Left ventricle myocardium inferior (tissue), 1 donor: Measurements from ENCODE around the gene KDF1. TPM values are rescaled to one million over a fixed set of nuclear protein-coding genes. Genes with fewer than 3 reads are reported as not detected.

ENCODE experiments used
- DNase-seq: peaks from one replicate; pipeline ENCODE4 v3.0.0-alpha.2; 2020
- H3K27ac ChIP-seq: fragments of 200-600 bp; replicated peaks from 2 replicates; pipeline ENCODE4 v1.8.0; 2021
- H3K27me3 ChIP-seq: fragments of 200-600 bp; 2 replicates; pipeline ENCODE4 v1.8.0; 2021; ENCODE audit warnings: low read depth
- H3K36me3 ChIP-seq: fragments of 200-600 bp; 2 replicates; pipeline ENCODE4 v1.8.0; 2021
- H3K4me1 ChIP-seq: fragments of 200-600 bp; 2 replicates; pipeline ENCODE4 v1.8.0; 2021
- H3K4me3 ChIP-seq: fragments of 200-600 bp; 2 replicates; pipeline ENCODE4 v1.8.0; 2021; ENCODE audit warnings: mild to moderate bottlenecking, moderate library complexity
- H3K9me3 ChIP-seq: fragments of 200-600 bp; replicated peaks from 2 replicates; pipeline ENCODE4 v1.8.0; 2021
- CTCF ChIP-seq: fragments of 200-600 bp; IDR thresholded peaks from 2 replicates; pipeline ENCODE4 v1.8.0; 2021; ENCODE audit warnings: antibody characterized with exemption, mild to moderate bottlenecking, borderline replicate concordance
- intact Hi-C: fragments of 100-400 bp; cut with micrococcal nuclease; formaldehyde crosslinking; loops from one replicate; pipeline ENCODE4 v1.11.0; 2022
- total RNA-seq: library from RNA; stranded (reverse); fragmentation: NEBNext Ultra II Directional; extraction: Animal tissue kit (Norgen Biotek cat#: 25700); gene quantifications from one replicate; pipeline ENCODE4 v1.2.1, GENCODE V29; 2021
- donor health status: DM: no; HTN: yes; CAD: no; lungs with severe emphysema.

Gene KDF1
- total RNA-seq, 1 donor from 2014 or later, result 0.27 TPM

DNA sequence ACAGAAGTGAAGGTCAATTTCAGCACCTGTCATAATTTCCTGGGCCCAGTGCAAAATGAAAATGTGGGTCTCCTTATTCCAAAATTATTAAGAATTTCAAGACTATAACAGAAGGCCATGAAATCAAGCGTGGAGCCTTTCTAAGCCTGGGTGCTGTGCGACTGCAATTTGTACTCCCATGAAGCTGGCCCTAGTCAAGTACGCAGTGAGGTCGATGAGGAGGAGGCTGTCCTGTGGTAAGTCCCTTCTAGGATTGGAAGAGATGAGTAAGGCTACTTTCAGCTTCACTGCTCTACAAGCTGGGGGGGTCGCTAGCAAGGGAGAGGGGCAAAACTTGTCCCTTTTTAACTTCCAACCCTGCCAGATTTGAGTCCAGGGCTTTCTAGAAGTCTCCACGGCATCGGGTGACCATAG, 39.1 kb downstream of the KDF1 start:
- Histone ChIP-seq H3K9me3 (no peaks in the 10 kb centered on the region), H3K4me3 (peak overlapping the region; percentile 92), H3K27me3 (no peaks in the 10 kb centered on the region), H3K36me3 (peaks cover 23% of the 10 kb centered on the region), H3K4me1 (peaks cover 36% of the 10 kb centered on the region), H3K27ac (peak overlapping the region; percentile 90)
- no peak for TF ChIP-seq CTCF
- DNase-seq, result no peak
- intact Hi-C loops, result no loop called here

DNA sequence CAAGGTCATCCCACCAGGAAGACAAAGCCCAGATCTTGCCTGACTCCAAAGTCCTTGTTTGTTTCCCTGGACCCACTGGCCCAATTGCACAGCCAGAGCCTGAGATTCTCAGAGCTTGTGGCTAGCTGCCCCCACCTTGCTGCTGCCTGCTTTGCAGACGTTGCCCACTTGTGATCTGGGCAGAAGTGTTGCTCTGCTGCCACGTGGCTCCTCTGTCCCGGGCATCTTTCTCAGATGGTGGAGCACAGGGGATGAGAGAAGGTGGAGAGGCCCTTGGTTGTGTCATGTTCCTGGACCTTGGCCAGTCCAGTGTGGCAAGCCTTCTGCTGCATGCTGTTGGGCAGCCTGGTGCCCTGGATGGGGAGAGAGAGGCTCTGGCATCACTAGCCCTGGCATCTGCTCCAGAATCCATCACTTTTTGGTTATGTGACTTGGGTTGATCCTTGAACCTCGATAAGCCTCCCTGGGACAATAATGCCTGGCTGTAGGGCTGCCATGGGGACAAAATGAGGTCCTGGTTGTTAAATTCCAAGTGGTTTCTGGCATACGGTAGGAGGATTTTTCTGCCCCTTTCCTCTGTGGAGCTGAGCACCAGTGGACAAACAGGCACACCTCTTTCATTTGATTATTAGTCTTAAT, 44.9 kb downstream of the KDF1 start:
- Histone ChIP-seq H3K36me3 (no peaks in the 10 kb centered on the region), H3K4me1 (peaks cover 23% of the 10 kb centered on the region), H3K27me3 (no peaks in the 10 kb centered on the region), H3K27ac (peak overlapping the region; percentile 94), H3K4me3 (no peak overlapping the region), H3K9me3 (no peaks in the 10 kb centered on the region)
- peak; percentile 68 for DNase-seq
- intact Hi-C loops, result no loop called here
- no peak for TF ChIP-seq CTCF

DNA sequence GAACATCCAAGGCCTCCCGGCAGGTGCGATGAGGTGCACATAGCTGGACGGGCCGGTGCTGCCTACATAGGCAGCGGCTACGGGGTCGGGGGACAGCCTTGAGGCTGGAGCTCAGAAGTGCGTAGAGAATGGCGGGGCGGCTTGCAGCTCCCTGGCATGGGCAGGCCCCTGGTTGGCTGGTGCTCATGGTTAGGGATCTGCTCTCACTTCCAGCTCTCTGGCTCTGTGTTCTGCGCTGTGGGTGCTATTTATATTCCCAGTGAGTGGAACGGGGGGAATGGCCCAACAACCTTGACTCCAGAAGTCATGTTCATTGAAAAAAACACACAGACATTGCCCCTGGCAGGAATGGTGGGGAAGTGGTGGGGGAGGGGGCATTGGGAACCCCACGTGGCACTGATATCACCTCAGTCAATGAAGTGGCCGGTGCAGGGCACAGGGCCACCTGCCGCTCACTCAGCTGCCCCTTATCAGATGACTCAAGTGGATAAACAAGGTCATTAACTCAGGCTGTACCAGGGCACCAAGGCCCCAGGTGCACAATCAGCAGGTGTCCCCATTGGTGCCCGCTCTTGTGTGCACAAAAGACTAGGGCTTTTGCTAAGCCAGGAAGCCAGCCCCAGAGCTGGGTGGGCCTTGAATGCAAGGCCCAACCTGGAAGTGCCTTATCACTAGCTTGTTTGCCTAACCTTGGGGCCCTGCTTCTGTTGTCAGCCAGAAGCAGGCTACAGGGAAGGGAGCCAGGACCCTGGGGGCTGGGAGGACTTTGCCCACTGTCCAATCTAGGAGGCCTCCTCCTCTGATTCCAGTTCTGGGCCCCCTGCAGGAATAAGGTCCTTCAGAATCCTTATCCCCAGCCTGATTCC, 46.3 kb downstream of the KDF1 start, which contains the start of gene NR0B2:
TSS of gene NR0B2 (minus strand) at position 222 of the 866 bp plus-strand sequence. CDS start at position 187, 35 bp downstream.
- H3K9me3 ChIP-seq, result no peaks in the 10 kb centered on the region
- DNase-seq, result peak; percentile 67
- H3K27ac ChIP-seq, result peak within 1 kb of the TSS; percentile 94

DNA sequence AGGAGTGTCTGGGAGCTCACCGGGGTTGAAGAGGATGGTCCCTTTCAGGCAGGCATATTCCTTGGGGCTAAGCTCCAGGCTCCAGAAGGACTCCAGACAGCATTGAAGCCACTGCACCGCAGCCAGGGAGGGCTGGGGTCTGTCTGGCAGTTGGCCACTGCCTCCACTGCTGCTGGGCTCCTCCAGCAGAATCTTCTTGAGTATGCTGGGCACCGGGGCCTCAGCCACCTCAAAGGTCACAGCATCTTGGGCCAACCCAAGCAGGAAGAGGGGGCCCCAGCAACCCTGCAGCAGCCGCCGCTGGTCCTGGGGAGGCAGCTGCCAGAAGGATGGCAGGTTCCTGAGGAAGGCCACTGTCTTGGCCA, 46.9 kb downstream of the KDF1 start:
- Histone ChIP-seq H3K9me3 (no peaks in the 10 kb centered on the region), H3K36me3 (no peaks in the 10 kb centered on the region), H3K27ac (peak overlapping the region; percentile 94), H3K4me1 (peaks cover 23% of the 10 kb centered on the region), H3K27me3 (no peaks in the 10 kb centered on the region), H3K4me3 (peak overlapping the region; percentile 69)
- intact Hi-C loops, result no loop called here
- TF ChIP-seq CTCF, result no peak
- DNase-seq, result no peak

More for the DNA sequence above, 46.3 kb downstream of the KDF1 start, which contains the start of gene NR0B2:
- Histone ChIP-seq H3K4me1 (peaks cover 23% of the 10 kb centered on the region), H3K4me3 (peak within 1 kb of the TSS; percentile 69), H3K36me3 (no peaks in the 10 kb centered on the region), H3K27me3 (no peaks in the 10 kb centered on the region)
- TF ChIP-seq CTCF, result no peak
- intact Hi-C loops, result no loop called here

GRCh38 chr1:26912147-26912490, 48.1 kb downstream of the KDF1 start:
- Histone ChIP-seq H3K27me3 (no peaks in the 10 kb centered on the region), H3K9me3 (no peaks in the 10 kb centered on the region), H3K4me3 (peak overlapping the region; percentile 69), H3K36me3 (no peaks in the 10 kb centered on the region), H3K4me1 (peaks cover 23% of the 10 kb centered on the region), H3K27ac (no peak overlapping the region)
- no peak for TF ChIP-seq CTCF
- DNase-seq, result no peak
- intact Hi-C loops, result no loop called here
